NCI-H128 (cell line): Measurements from ENCODE around the gene DNAJC18.
"Not testable (repeated sequence)": the region's sequence is repeated elsewhere in the genome, so short reads cannot be mapped to it uniquely, and the experiment has no call there.

Experiments used
- DNase-seq: peaks from one replicate; lab custom pipeline; 2025; ENCODE audit not compliant: unreplicated experiment; lab: John Stamatoyannopoulos, UW

The DNAJC18 gene

DNA sequence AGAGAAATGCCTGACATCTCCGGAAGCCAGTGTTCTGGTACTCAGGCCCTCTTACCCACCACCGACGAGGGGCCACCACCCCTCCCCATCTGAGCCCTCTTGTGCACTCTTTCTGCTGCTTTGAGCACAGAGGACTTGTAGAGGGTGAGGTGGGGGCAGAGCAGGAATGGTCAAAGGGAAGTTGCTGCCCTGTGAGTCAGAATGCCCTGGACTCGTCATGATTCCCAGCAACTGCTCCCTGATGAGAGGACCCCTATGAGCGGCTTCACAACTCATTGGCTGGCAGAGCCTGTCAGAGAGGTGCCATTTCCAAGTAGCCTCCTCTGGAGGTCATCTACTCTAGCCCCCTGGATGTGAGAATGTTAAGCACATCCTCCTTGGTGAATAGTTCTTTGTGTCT is 22.4 kb upstream of the DNAJC18 start:
- DNase-seq: no peak

DNA sequence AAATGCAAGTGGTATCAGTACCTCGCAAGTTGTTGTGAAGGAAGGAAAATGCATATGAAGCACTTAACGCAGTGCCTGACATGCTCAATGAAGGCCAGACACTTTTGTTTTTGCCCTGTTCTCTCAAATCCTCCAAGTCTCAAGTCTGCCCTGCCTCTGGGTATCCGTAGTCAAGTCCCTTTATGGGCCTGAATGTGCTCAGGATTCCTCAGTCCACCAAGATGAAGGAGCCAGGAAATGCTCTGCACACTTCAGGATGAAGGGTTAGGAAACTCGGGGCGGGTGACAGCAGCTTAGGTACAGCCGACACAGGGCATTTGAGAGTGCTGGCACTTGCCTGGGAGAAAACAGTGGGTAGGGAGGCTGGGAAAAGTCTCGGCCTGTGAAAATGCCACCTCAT is 21.9 kb upstream of the DNAJC18 start:
- DNase-seq: no peak

DNA sequence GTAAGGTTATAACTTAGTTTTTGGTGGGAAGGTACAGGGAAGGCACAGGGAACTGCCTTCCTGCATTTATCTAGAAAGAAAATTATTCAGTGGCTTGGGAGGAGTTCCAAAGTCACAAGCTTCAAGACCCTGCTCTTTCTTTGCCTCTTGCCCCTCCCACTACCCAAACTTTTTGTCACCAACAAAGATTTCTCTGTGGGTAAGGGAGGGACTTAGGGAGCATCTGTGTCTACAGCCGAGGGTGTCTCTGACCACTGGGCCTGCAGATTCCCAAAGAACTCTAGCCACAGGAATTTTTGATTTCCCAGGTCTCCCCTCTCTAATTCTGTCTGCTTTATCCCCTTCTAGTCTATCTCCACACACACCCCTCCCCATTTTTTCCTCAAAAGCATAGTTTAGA is 21.1 kb upstream of the DNAJC18 start:
- DNase-seq: no peak

DNA sequence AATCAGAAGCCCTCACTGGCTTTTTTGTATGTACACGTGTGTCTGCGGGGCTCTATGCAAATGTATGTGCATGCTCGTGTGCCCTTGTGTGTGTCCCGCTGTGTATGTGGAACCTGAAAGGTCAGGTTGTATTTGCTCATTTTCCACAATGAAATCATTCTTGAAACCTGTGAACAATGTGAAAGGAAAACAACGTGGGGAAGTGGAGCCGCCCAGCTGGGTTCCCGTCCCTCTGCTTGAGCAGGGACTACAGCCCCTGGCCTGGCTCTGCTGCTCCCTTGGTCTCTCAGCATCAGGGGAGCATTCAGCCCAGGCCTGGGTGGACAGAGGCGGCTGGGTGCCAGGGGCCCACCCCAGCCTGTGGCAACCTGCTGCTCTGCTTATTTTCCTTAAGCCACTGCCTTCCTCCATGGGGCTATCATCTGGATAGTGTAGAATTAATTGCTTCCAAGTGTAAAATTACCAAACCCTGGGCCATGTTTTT is 20.2 kb upstream of the DNAJC18 start:
- no peak for DNase-seq

DNA sequence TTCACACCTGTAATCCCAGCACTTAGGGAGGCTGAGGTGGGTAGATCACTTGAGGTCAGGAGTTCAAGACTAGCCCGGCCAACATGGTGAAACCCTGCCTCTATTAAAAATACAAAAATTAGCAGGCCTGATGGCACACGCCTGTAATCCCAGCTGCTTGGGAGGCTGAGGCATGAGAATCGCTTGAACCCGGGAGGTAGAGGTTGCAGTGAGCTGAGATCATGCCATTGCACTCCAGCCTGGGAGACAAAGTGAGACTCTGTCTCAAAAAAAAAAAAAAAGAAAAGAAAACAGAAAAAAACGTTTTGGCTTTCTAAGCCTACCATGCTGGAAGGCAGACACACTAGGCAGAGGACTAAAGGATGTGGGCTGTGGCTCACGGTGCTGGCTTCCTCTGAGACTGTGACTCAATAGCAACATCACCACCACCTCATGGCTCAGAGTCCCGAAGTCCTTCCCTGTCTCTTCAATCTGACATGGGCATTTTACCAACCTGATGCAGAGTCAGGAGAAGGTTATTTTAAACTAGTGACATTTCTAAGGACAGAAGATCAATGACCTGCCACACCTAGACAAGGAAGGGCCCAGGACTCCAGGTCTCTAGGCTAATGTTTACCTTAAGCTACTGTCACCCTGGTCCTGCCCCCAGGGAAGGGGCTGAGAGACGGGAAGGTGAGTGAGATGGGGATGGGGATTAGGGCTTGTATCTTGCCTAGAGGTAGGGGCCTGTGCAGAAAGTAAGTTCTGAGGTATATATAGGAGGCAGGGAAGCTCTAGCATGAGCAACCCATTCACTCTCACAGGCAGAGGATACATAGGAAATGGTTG is 19.5 kb upstream of the DNAJC18 start:
- no peak for DNase-seq

DNA sequence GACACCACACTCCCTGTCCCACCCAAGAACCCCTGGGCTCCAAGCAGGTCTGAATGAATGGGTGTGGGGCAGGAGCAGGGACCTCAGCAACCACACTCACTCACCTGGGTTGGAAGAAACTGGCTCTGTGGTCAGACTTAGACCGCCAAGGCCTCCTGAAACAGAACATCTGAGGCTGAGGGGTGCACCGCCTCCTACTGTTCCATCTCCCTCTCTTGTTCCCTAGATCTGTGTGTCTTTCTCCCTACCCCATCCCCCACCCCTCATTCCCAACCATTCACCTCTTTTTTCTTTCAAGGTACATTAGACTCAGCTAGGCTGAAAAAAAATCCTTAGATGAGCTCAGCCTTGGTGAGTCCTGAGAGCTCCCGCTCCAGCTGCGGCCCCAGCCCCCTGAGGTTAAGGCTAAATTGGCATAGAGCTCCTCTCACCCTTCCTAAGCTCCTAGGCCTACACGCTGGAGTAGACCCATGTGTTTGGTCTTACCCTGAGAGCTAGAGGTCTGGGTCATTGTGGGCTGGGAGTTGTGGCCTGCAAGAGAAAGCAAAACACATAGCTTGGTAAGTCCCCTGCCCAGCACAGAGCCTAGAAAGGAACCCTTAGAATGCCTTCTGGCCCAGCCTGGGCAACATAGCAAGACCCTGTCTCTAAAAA is 18.5 kb upstream of the DNAJC18 start:
- DNase-seq: no peak

DNA sequence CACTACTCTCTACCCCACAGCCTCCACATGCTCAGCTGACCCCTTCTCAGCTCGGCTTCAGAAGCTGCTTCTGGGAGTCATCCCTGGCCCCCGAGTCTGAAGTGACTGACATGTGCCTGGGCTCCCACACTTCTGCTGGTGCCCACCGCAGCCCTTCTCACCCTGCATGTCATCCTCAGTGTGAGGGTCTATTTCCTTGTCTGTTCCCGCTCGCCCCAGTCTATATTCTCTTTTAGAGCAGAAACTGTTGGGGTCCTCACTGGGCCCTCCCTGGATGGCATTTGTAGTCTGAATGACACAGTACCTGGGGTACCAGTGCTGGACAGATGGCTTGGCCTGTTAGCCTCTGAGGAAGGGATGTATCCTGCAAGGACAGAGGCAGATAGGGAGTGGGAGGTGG is 17.9 kb upstream of the DNAJC18 start:
- no peak for DNase-seq

DNA sequence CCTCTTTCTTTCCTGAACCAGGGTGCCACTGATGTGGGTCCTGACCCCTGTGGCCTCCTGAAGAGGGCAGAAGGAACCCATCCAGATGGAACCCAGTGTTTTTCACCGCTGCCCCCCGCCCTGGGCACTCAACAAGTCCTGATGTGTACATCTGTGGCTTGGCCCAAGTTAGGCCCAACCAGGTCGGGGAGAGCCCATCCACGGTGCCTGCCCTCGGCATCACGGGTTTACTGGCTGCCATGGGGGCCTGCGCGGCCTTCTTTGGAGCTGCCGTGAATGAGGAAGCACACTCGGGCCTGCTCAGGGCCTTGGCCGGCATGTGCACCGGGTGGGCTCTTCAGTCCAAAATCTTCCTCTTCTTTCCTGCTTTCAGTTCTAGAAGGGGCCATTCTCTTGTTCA is 17.5 kb upstream of the DNAJC18 start:
- DNase-seq: no peak

DNA sequence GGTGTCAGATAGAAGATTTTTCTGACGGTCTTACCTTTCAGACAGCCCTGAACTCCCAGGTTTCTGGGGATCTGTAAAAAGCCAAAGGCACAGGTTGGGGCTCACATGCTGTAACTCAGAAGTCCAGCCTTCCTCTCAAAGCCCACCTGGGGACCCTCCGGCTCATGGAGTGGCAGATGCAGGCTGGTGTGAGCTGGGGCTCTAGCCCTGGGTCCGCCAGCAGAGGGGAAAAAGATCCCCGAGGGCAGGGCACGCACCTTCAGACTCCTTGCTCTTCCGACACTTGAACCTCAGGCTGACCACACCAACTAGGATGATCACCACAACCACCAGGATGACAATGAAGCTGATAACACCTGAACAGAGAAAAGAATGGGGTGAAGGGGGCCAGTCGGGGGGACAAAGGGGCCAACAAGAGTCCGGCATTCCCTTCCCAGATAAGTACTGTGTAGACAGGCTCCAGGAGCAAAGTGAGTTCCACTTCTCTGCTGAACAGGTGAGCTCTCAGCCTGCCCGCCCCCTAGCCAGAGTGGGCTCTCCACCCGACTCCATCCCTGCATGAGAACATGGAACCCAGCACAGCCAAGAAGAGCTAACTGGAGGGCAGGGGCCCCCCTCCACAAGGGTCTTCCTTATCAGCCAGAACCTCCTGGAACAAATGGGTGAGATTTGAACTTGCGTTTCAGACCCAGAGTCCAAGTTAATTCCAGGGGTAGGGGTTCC is 15.4 kb upstream of the DNAJC18 start:
- no peak for DNase-seq

DNA sequence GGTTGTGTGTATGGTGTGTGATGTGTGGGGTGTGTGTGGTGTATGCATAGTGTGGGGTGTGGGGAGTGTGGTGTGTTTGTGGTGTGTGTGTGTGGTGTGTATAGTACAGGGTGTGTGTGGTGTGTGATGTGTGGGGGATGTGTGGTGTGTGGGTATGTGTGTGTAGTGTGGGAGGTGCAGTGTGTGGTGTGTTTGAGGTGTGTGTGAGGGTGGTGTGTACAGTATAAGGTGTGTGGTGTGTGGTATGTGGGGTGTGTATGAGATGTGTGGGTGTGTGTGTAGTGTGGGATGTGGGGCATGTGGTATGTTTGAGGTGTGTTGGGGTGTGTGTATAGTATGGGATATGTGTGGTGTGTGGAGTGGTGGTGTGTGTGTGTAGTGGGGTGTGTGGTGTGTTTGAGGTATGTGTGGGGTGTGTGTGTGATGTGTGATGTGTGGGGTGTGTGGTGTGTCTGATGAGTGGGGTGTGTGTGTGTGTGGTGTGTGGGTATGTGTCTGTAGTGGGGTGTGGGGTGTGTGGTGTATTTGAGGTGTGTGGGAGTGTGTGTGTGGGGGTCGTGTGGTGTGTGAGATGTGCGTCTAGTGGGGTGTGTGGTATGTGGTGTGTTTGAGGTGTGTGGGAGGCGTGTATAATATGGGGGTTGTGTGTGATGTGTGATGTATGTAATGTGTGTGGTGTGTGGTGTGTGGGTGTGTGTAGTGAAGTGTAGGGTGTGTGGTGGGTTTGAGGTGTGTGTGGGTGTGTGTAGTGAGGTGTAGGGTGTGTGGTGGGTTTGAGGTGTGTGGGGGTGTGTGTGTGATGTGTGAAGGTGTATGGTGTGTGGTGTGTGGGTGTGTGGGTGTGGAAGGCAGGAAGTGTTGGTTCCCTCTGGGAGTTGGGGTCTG is 14.6 kb upstream of the DNAJC18 start:
- no peak for DNase-seq

DNA sequence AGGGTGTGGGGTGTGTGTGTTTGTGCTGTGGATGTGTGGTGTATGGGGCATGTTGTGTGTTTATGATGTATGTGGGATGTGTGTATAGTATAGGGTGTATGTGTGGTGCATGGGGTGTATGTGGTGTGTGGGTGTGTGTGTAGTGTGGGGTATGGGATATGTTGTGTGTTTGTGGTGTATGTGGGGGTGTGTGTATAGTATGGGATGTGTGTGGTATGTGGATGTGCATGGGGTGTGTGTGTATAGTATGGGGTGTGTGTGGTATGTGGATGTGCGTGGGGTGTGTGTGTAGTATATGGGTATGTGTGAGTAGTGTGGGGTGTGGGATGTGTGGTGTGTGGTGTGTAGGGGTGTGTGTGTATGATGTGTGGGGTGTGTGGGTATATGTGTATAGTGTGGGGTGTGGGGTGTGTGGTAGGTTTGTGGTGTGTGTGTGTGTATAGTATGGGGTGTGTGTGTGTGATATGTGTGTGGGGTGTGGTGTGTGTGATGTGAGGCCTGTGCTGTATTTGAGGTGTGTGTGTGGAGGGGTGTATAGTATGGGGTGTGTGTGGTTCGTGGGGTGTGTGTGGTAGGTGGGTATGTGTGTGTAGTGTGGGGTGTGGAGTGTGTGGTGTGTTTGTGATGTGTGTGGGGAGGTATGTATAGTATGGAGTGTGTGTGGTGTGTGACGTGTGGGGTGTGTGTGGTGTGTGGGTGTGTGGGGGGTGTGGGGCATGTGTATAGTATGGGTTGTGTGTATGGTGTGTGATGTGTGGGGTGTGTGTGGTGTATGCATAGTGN is 12.7 kb upstream of the DNAJC18 start:
- DNase-seq: no peak

DNA sequence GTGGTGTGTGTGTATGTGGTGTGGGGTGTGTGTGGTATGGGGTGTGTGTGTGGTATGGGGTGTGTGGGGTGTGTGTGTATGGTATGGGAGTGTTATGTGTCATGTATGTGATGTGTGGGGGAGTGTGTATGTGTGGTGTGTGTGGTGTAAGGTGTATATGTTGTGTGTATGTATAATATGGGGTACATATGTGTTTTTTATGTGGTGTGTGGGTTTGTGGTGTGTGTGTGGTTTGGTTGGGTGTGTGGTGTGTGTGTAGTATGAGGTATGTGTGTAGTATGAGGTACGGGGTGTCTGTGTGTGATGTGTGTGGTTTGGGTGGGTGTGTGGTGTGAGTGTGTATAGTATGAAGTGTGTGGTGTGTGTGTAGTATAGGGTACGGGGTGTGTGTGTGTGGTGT is 11.9 kb upstream of the DNAJC18 start:
- DNase-seq: no peak

DNA sequence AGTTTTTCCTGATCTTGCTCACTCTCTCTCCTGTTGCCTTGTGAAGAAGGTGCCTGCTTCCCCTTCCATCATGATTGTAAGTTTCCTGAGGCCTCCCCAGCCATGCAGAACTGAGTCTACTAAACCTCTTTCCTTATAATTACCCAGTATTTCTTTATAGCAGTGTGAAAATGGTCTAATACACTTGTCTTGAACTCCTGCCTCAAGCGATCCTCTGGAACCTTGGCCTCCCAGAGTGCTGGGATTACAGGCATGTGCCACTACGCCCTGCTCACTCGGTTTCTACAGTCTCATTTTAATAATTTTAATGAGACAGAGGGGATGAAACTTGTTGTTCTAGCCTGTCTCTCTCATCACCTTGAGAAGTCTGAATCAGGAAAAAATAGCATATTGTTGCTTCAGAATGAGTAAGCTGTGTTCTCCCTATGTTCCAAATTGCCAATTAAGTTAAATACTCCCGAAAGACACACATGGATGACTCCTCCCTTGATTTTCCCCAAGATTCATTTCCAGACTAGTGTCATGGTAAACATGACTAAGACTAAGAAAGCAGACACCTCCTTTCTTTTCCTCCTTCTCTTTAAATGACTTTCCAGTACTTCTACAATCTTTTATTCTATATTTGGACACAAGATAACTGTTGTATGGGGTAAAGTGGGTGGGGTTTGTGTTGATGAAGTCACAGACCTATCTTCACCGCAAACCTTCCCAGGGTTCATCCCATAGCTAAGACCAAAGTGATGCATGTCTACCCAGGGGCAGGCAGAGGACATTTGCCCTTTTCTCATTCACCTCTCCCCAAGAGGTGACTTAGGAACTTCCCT is 7.8 kb upstream of the DNAJC18 start:
- DNase-seq: no peak

DNA sequence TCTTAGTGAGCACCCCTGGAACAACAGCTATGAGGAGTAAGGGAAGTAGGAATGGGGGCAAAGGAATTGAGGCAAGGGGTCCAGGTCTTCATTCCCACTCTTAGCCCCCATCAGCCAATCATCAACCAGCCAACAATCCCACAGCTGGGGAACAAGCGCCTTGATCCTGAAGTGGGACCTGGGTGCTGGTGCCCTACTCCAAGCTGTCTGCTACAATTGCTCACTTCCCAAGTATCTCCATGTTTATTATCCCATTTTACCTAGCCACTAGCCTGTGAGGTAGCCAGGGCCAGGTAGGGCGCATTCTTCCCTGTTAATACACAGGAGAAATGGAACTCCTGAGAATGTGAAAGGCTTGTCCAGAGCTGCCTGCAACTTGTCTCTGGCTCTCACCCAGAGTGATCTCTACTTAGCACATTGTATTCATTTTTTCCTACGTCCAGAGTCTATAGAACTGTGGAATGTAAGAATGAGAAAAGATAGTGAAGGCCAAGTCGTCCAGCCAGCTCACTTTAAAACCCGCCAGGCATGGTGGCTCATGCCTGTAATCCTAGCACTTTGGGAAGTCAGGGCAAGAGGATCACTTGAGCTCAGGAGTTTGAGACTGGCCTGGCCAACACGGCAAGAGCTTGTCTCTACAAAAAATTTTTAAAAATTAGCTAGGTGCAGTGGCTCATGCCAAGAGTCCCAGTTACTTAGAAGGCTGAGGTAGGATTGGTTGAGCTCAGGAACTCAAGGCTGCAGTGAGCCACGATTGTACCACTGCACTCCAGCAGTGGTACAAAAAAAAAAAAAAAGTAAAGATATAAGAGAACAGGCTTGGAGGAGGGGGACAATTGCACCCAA is 6.2 kb upstream of the DNAJC18 start:
- no peak for DNase-seq

DNA sequence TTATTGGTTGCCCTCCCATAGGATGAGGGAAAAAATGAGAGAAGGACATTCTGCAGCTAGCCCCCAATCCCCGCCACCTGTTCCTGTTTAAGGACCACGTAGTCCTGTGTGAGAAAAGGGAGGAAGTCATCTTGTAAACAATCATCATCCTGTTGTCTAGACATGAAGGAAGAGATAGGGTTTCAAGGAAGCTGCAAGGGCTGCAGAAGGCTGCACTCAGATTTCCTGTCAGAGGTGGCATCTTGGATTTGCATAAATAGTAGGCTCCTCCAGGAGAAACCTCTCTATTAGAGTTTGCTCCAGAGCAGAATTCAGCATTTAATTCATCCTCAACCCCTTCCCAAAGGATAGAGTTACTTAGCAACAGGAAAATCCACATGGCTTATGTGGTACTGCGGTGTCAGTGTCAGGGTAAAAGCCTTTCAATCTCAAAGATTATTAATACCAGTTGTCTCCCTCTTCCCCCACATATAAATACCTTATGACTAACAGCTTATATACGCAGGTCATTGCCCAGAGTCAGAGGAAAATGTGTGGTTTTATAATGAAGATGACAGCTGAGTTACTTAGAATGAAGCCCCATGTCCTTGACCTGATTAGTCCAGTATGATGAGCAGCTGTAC is 4.6 kb upstream of the DNAJC18 start:
- no peak for DNase-seq

DNA sequence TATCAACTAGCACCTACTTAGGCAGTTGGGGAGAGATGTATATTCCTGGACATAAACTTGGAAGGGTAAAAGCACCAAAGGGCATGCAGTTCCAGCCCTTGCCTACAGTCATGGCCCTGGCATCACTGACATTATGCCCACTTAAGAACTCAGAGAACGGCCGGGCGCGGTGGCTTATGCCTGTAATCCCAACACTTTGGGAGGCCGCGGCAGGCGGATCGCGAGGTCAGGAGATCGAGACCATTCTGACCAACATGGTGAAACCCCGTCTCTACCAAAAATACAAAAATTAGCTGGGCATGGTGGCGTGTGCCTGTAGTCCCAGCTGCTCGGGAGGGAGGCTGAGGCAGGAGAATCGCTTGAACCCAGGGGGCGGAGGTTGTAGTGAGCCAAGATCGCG is 1.1 kb upstream of the DNAJC18 start:
- DNase-seq: not testable (repeated sequence)

DNA sequence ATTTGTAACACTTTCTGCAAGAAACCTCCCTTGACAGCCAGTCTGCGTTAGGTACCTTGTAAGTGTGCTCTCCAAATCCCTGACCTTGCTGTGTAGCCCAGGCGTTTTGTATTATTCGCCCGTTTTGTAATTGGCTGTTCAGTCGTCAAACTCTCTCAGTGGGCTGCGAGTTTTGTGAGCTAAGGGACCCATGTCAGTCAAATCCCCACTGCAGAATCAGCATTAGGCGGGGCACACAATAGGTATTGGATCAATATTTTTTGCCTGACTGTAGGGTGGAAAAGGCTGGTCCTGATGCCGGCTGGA is 665 bp downstream of the DNAJC18 start:
- no peak for DNase-seq

DNA sequence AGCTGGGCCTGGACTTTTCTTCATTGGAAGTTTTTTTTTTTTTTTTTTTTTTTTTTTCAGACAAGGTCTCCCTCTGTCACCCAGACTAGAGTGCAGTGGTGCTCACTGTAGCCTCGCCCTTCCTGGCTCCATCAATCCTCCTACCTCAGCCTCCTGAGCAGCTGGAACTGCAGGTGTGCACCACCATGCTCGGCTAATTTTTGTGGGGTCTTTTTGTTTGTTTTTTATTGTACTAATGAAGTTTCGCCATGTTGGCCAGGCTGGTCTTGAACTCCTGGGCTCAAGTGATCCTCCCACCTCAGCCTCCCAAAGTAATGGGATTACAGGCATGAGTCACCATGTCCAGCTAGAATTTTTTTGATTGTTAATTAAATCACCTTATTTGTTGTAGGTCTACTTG is 3.6 kb downstream of the DNAJC18 start:
- no peak for DNase-seq
